ENCODE data around the gene HKDC1.
"Not testable (repeated sequence)": the region's sequence is repeated elsewhere in the genome, so short reads cannot be mapped to it uniquely, and the experiment has no call there.

Gene HKDC1

GRCh38 chr10:69248117-69248730 lies 28.1 kb downstream of the HKDC1 start:
- TF ChIP-seq CTCF (IDR thresholded peaks at IDR 0.05) = no peak
- Histone ChIP-seq H3K27ac (no peak overlapping the region), H3K36me3 (no peaks in the 10 kb centered on the region), H3K27me3 (no peaks in the 10 kb centered on the region), H3K4me3 (ENCODE audit: low read depth in 1 of 2, low read length in 1 of 2) (no peak overlapping the region), H3K4me1 (ENCODE audit: control insufficient read depth in 1 of 2, insufficient read depth in 1 of 2, low read depth in 1 of 2, low read length in 1 of 2) (no peaks in the 10 kb centered on the region), H3K9me3 (no peaks in the 10 kb centered on the region)

- no peaks in the 10 kb centered on the region for H3K36me3 ChIP-seq
- TF ChIP-seq CTCF (IDR thresholded peaks at IDR 0.05) = no peak
These were observed 29.9 kb downstream of the HKDC1 start for GRCh38 chr10:69250041-69250440.

GRCh38 chr10:69251417-69251816 lies 31.3 kb downstream of the HKDC1 start:
- H3K27ac ChIP-seq = not testable (repeated sequence)

More at GRCh38 chr10:69250041-69250440, 29.9 kb downstream of the HKDC1 start:
- Histone ChIP-seq H3K27ac (no peak overlapping the region), H3K9me3 (no peaks in the 10 kb centered on the region), H3K27me3 (no peaks in the 10 kb centered on the region), H3K4me1 (ENCODE audit: control insufficient read depth in 1 of 2, insufficient read depth in 1 of 2, low read depth in 1 of 2, low read length in 1 of 2) (no peaks in the 10 kb centered on the region), H3K4me3 (ENCODE audit: low read depth in 1 of 2, low read length in 1 of 2) (no peak overlapping the region)

GRCh38 chr10:69253171-69253570 lies 33.0 kb downstream of the HKDC1 start:
- no peak for TF ChIP-seq CTCF (IDR thresholded peaks at IDR 0.05)
- no peaks in the 10 kb centered on the region for H3K9me3 ChIP-seq
- H3K27ac ChIP-seq = no peak overlapping the region
- no peaks in the 10 kb centered on the region for H3K4me1 ChIP-seq (ENCODE audit: control insufficient read depth in 1 of 2, insufficient read depth in 1 of 2, low read depth in 1 of 2, low read length in 1 of 2)
- H3K27me3 ChIP-seq = no peaks in the 10 kb centered on the region
- no peaks in the 10 kb centered on the region for H3K36me3 ChIP-seq
- no peak overlapping the region for H3K4me3 ChIP-seq (ENCODE audit: low read depth in 1 of 2, low read length in 1 of 2)

More at GRCh38 chr10:69251417-69251816, 31.3 kb downstream of the HKDC1 start:
- H3K9me3 ChIP-seq; H3K27me3 ChIP-seq; H3K36me3 ChIP-seq; H3K4me3 ChIP-seq (ENCODE audit: low read depth in 1 of 2, low read length in 1 of 2); H3K4me1 ChIP-seq (ENCODE audit: control insufficient read depth in 1 of 2, insufficient read depth in 1 of 2, low read depth in 1 of 2, low read length in 1 of 2): not testable (repeated sequence)

- H3K4me3 ChIP-seq (ENCODE audit: low read depth in 1 of 2, low read length in 1 of 2) = no peak overlapping the region
- H3K36me3 ChIP-seq = no peaks in the 10 kb centered on the region
- no peaks in the 10 kb centered on the region for H3K9me3 ChIP-seq
- H3K4me1 ChIP-seq (ENCODE audit: control insufficient read depth in 1 of 2, insufficient read depth in 1 of 2, low read depth in 1 of 2, low read length in 1 of 2) = no peaks in the 10 kb centered on the region
- no peaks in the 10 kb centered on the region for H3K27me3 ChIP-seq
- TF ChIP-seq CTCF (IDR thresholded peaks at IDR 0.05) = no peak
- H3K27ac ChIP-seq = no peak overlapping the region
These were observed 34.7 kb downstream of the HKDC1 start for GRCh38 chr10:69254877-69255276.

GRCh38 chr10:69259547-69260243 lies 39.6 kb downstream of the HKDC1 start:
- H3K36me3 ChIP-seq = no peaks in the 10 kb centered on the region
- TF ChIP-seq CTCF (IDR thresholded peaks at IDR 0.05) = no peak
- H3K4me1 ChIP-seq (ENCODE audit: control insufficient read depth in 1 of 2, insufficient read depth in 1 of 2, low read depth in 1 of 2, low read length in 1 of 2) = no peaks in the 10 kb centered on the region
- no peak overlapping the region for H3K4me3 ChIP-seq (ENCODE audit: low read depth in 1 of 2, low read length in 1 of 2)
- H3K9me3 ChIP-seq = no peaks in the 10 kb centered on the region
- H3K27ac ChIP-seq = no peak overlapping the region
- no peaks in the 10 kb centered on the region for H3K27me3 ChIP-seq
